K562 treated with DMSO at 1 percent for 12 hours (cell line): ENCODE results near the gene NRG2. TPM values are rescaled to one million over a fixed set of nuclear protein-coding genes. Genes with fewer than 3 reads are reported as not detected.

Source experiments
- total RNA-seq: library from RNA; unstranded; fragments of 300-600 nt; gene quantifications from 2 replicates; pipeline ENCODE4 v1.2.3, GENCODE V29; 2022; ENCODE audit not compliant: insufficient read depth

NRG2 gene
- 2.1 TPM in 1 of 2 replicates, not detected in the other for total RNA-seq

GRCh38 chr5:140042643-140043507 lies at the start of gene NRG2:
Gene NRG2 (minus strand): TSS chr5:140043299.

Other genes starting within 250 kb of the NRG2 start
- gene PSD2, start 247.5 kb downstream of the NRG2 start, total RNA-seq, result 0.17 TPM in 1 of 2 replicates, not detected in the other
- gene PURA, start 70.8 kb upstream of the NRG2 start, total RNA-seq, result 4.1 and 11.7 TPM in 2 replicates
- gene IGIP, start 82.6 kb upstream of the NRG2 start, total RNA-seq, result 0.67 and 2.8 TPM in 2 replicates
- gene CYSTM1, start 131.9 kb upstream of the NRG2 start, total RNA-seq, result 110 and 116 TPM in 2 replicates